Measurements from ENCODE around the gene ASH1L.

- TF ChIP-seq, protein P1, sequence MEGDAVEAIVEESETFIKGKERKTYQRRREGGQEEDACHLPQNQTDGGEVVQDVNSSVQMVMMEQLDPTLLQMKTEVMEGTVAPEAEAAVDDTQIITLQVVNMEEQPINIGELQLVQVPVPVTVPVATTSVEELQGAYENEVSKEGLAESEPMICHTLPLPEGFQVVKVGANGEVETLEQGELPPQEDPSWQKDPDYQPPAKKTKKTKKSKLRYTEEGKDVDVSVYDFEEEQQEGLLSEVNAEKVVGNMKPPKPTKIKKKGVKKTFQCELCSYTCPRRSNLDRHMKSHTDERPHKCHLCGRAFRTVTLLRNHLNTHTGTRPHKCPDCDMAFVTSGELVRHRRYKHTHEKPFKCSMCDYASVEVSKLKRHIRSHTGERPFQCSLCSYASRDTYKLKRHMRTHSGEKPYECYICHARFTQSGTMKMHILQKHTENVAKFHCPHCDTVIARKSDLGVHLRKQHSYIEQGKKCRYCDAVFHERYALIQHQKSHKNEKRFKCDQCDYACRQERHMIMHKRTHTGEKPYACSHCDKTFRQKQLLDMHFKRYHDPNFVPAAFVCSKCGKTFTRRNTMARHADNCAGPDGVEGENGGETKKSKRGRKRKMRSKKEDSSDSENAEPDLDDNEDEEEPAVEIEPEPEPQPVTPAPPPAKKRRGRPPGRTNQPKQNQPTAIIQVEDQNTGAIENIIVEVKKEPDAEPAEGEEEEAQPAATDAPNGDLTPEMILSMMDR (IDR thresholded peaks at IDR 0.05): no peak
- no peak for TF ChIP-seq POLR2A (IDR thresholded peaks at IDR 0.05)
Observed at GRCh38 chr1:155526356-155526755, 36.2 kb downstream of the ASH1L start.
